ENCODE results near the gene PGBD5.

DNA sequence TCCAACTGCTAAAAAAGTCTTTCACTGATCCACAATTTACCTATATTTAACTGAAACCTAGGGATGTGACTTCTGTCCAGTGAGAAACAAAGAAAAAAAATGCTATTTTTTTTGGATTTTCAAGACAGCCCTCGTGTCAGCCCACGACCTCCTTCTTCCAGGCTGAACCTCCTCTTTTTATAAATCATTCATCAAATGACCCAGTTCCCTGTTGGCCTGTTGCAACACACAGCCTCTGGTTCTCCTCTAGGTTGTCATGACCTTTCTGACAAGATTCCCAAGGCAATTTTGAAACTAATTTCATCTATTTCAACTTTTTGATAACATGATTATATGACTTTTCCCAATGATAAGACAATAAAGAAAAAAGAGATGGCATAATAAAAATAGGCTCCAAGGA, 74.6 kb downstream of the PGBD5 start:
- TF ChIP-seq, protein P1, sequence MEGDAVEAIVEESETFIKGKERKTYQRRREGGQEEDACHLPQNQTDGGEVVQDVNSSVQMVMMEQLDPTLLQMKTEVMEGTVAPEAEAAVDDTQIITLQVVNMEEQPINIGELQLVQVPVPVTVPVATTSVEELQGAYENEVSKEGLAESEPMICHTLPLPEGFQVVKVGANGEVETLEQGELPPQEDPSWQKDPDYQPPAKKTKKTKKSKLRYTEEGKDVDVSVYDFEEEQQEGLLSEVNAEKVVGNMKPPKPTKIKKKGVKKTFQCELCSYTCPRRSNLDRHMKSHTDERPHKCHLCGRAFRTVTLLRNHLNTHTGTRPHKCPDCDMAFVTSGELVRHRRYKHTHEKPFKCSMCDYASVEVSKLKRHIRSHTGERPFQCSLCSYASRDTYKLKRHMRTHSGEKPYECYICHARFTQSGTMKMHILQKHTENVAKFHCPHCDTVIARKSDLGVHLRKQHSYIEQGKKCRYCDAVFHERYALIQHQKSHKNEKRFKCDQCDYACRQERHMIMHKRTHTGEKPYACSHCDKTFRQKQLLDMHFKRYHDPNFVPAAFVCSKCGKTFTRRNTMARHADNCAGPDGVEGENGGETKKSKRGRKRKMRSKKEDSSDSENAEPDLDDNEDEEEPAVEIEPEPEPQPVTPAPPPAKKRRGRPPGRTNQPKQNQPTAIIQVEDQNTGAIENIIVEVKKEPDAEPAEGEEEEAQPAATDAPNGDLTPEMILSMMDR (IDR thresholded peaks at IDR 0.05), result no peak
- no peak for TF ChIP-seq POLR2A (IDR thresholded peaks at IDR 0.05)
